Upper lobe of right lung (tissue), 1 donor: Measurements from ENCODE around the gene RNPEPL1. TPM values are rescaled to one million over a fixed set of nuclear protein-coding genes. Genes with fewer than 3 reads are reported as not detected.

Source experiments
- ATAC-seq: fragments of 200-7000 bp; cut with Tn5 transposase; one replicate; pipeline ENCODE4 v1.9.1; 2020; ENCODE audit warnings: mild to moderate bottlenecking, moderate library complexity
- DNase-seq: peaks from one replicate; pipeline ENCODE4 v3.0.0-alpha.2; 2020
- H3K27ac ChIP-seq: fragments of 200-600 bp; one replicate; pipeline ENCODE4 v1.8.0; 2022
- H3K27me3 ChIP-seq: fragments of 200-600 bp; one replicate; pipeline ENCODE4 v1.8.0; 2022; ENCODE audit warnings: mild to moderate bottlenecking
- H3K36me3 ChIP-seq: fragments of 200-600 bp; one replicate; pipeline ENCODE4 v1.8.0; 2022
- H3K4me1 ChIP-seq: fragments of 200-600 bp; one replicate; pipeline ENCODE4 v1.8.0; 2022
- H3K4me3 ChIP-seq: fragments of 200-600 bp; one replicate; pipeline ENCODE4 v1.8.0; 2022; ENCODE audit warnings: mild to moderate bottlenecking
- H3K9me3 ChIP-seq: fragments of 200-600 bp; one replicate; pipeline ENCODE4 v1.8.0; 2022
- CTCF ChIP-seq: fragments of 200-600 bp; IDR thresholded peaks from one replicate; pipeline ENCODE4 v1.8.0; 2022; ENCODE audit warnings: antibody characterized with exemption
- intact Hi-C: fragments of 100-400 bp; cut with DNase I; formaldehyde crosslinking; loops from one replicate; pipeline ENCODE4 v1.11.0; 2022
- total RNA-seq: library from RNA; stranded (reverse); fragmentation: NEBNext Ultra II Directional; extraction: Animal tissue kit (Norgen Biotek cat#: 25700); gene quantifications from one replicate; pipeline ENCODE4 v1.2.1, GENCODE V29; 2021
- donor health status: DM: no; HTN: yes; CAD: no; lungs with severe emphysema.

Gene RNPEPL1
- total RNA-seq, 1 donor from 2014 or later: 88.6 TPM

GRCh38 chr2:240624011-240624949 is 56.0 kb downstream of the RNPEPL1 start:
- DNase-seq (peak; percentile 63), ATAC-seq (no peak)
- H3K36me3 ChIP-seq: no peaks in the 10 kb centered on the region
- H3K9me3 ChIP-seq: no peaks in the 10 kb centered on the region
- no peak overlapping the region for H3K27ac ChIP-seq
- intact Hi-C loops: no loop called here
- H3K4me3 ChIP-seq: no peak overlapping the region
- peaks cover 7% of the 10 kb centered on the region for H3K4me1 ChIP-seq
- no peak for TF ChIP-seq CTCF
- H3K27me3 ChIP-seq: no peaks in the 10 kb centered on the region

- no peak for TF ChIP-seq CTCF
- Histone ChIP-seq H3K27ac (peak within 1 kb of the TSS; percentile 42), H3K4me3 (no peak within 1 kb of the TSS), H3K36me3 (no peaks in the 10 kb centered on the region), H3K9me3 (no peaks in the 10 kb centered on the region), H3K4me1 (peaks cover 3% of the 10 kb centered on the region), H3K27me3 (no peaks in the 10 kb centered on the region)
- intact Hi-C loops: no loop called here
- DNase-seq (peak; percentile 80), ATAC-seq (peak; percentile 74)
Observed at GRCh38 chr2:240624950-240625621, 56.8 kb downstream of the RNPEPL1 start, which contains the start of gene GPR35. GPR35 (plus strand) TSS chr2:240625480; CDS start chr2:240629953, 4,473 bp downstream.

GRCh38 chr2:240626531-240627300 is 58.4 kb downstream of the RNPEPL1 start:
- Histone ChIP-seq H3K36me3 (no peaks in the 10 kb centered on the region), H3K9me3 (no peaks in the 10 kb centered on the region), H3K27ac (peak overlapping the region; percentile 55), H3K4me3 (no peak overlapping the region), H3K4me1 (no peaks in the 10 kb centered on the region), H3K27me3 (no peaks in the 10 kb centered on the region)
- TF ChIP-seq CTCF: no peak
- peak; percentile 52 for ATAC-seq
- DNase-seq: peak; percentile 72
- intact Hi-C loops: no loop called here

- ATAC-seq (no peak), DNase-seq (peak; percentile 52)
- no peak for TF ChIP-seq CTCF
- no peak overlapping the region for H3K4me3 ChIP-seq
- no peaks in the 10 kb centered on the region for H3K4me1 ChIP-seq
- H3K36me3 ChIP-seq: no peaks in the 10 kb centered on the region
- H3K27ac ChIP-seq: no peak overlapping the region
- H3K27me3 ChIP-seq: no peaks in the 10 kb centered on the region
- H3K9me3 ChIP-seq: no peaks in the 10 kb centered on the region
- intact Hi-C loops: no loop called here
Observed at GRCh38 chr2:240627736-240628506, 59.6 kb downstream of the RNPEPL1 start.

GRCh38 chr2:240628507-240628807 is 60.2 kb downstream of the RNPEPL1 start:
- no peaks in the 10 kb centered on the region for H3K4me1 ChIP-seq
- H3K9me3 ChIP-seq: no peaks in the 10 kb centered on the region
- no peak for TF ChIP-seq CTCF
- intact Hi-C loops: no loop called here
- no peaks in the 10 kb centered on the region for H3K27me3 ChIP-seq
- no peak overlapping the region for H3K4me3 ChIP-seq
- H3K27ac ChIP-seq: no peak overlapping the region
- H3K36me3 ChIP-seq: no peaks in the 10 kb centered on the region
- no peak for ATAC-seq
- no peak for DNase-seq
